ENCODE measurements around the gene CGB5.

DNA sequence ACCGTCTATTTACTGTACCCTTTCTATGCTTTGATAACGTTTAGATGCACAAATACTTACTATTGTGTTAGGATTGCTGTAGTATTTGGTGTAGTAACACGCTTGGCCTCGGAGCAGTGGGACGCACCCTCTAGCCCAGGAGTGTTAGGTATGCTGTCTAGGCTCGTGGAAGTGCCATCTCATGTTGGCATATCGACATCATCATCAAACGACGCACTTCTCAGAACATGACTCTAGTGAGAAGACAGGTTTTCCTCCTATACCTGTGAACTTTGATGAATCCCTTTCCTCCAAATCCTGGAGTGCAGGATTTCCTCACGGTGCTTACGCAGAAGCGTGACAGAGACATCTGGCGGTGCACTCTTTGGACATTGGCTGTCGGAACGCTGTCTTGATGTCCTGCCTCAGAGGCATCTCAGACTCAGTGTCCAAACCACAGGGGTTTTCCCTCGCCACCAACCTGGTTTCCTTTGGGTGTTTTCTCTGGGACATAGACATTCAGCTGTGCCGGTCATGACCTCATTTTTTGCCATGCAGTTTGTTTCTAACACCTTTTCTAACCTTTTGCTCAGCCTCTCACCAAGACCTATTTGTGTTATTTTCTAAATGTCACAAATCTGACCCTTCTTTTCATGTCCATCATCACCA lies 47.9 kb downstream of the CGB5 start:
- no peak for TF ChIP-seq ZEB2 (tag by site-specific recombination; IDR thresholded peaks at IDR 0.05)
- TF ChIP-seq, protein P1, sequence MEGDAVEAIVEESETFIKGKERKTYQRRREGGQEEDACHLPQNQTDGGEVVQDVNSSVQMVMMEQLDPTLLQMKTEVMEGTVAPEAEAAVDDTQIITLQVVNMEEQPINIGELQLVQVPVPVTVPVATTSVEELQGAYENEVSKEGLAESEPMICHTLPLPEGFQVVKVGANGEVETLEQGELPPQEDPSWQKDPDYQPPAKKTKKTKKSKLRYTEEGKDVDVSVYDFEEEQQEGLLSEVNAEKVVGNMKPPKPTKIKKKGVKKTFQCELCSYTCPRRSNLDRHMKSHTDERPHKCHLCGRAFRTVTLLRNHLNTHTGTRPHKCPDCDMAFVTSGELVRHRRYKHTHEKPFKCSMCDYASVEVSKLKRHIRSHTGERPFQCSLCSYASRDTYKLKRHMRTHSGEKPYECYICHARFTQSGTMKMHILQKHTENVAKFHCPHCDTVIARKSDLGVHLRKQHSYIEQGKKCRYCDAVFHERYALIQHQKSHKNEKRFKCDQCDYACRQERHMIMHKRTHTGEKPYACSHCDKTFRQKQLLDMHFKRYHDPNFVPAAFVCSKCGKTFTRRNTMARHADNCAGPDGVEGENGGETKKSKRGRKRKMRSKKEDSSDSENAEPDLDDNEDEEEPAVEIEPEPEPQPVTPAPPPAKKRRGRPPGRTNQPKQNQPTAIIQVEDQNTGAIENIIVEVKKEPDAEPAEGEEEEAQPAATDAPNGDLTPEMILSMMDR (tag by site-specific recombination; IDR thresholded peaks at IDR 0.05): no peak
- TF ChIP-seq ZNF639 (tag by site-specific recombination; IDR thresholded peaks at IDR 0.05): no peak
- TF ChIP-seq ZBTB7A (tag by site-specific recombination; IDR thresholded peaks at IDR 0.05; ENCODE audit: low read depth): no peak
- TF ChIP-seq SP3 (tag by site-specific recombination; IDR thresholded peaks at IDR 0.05): no peak
- no peak for TF ChIP-seq ZNF830 (tag by site-specific recombination; IDR thresholded peaks at IDR 0.05; ENCODE audit: low read depth)
- no peak for TF ChIP-seq YY1 (tag by site-specific recombination; IDR thresholded peaks at IDR 0.05)
